ENCODE measurements around the gene FRZB.

- TF ChIP-seq CTCF (IDR thresholded peaks at IDR 0.05) (no peak), POLR2A (IDR thresholded peaks at IDR 0.05) (no peak)
These were observed 59.1 kb downstream of the FRZB start for GRCh38 chr2:182807319-182807718.

All from thyroid gland (tissue), 4 donors.